GM23338 (cell line): ENCODE measurements around the gene AGPS. TPM values are rescaled to one million over a fixed set of nuclear protein-coding genes. Genes with fewer than 3 reads are reported as not detected.

Source experiments
- ATAC-seq: fragments of 200-7000 bp; cut with Tn5 transposase; 3 replicates; pipeline ENCODE4 v1.9.1; 2020
- DNase-seq: peaks from one replicate; pipeline ENCODE4 v3.0.0-alpha.2; 2015; ENCODE audit warnings: low spot score
- H2AFZ ChIP-seq: fragments of 200-600 bp; sonication (generic); 2 replicates; pipeline ENCODE4 v1.8.0; 2016; ENCODE audit warnings: antibody characterized with exemption, mild to moderate bottlenecking, moderate library complexity
- H3F3A ChIP-seq: fragments of 200-600 bp; sonication (generic); replicated peaks from 2 replicates; pipeline ENCODE4 v1.8.0; 2017; ENCODE audit warnings: antibody characterized with exemption, mixed run types, low read depth
- H3K27ac ChIP-seq: fragments of 200-600 bp; sonication (generic); 2 replicates; pipeline ENCODE4 v1.6.1; 2016; ENCODE audit warnings: low read depth
- H3K27me3 ChIP-seq: fragments of 200-600 bp; sonication (generic); 2 replicates; pipeline ENCODE4 v1.8.0; 2016; ENCODE audit warnings: mild to moderate bottlenecking, mixed run types, moderate library complexity; ENCODE audit not compliant: insufficient read depth
- H3K36me3 ChIP-seq: fragments of 200-600 bp; sonication (generic); 2 replicates; pipeline ENCODE4 v1.8.0; 2016; ENCODE audit warnings: mild to moderate bottlenecking; ENCODE audit not compliant: insufficient read depth
- H3K4me1 ChIP-seq: fragments of 200-600 bp; sonication (generic); 2 replicates; pipeline ENCODE4 v1.8.0; 2016; ENCODE audit warnings: mild to moderate bottlenecking, moderate library complexity; ENCODE audit not compliant: insufficient read depth
- H3K4me2 ChIP-seq: fragments of 200-600 bp; sonication (generic); 2 replicates; pipeline ENCODE4 v1.7.1; 2017; ENCODE audit warnings: mixed run types
- H3K4me3 ChIP-seq: fragments of 200-600 bp; sonication (generic); 2 replicates; pipeline ENCODE4 v1.6.1; 2016; ENCODE audit warnings: mixed run types
- H3K79me2 ChIP-seq: fragments of 200-600 bp; sonication (generic); replicated peaks from 2 replicates; pipeline ENCODE4 v1.8.0; 2017; ENCODE audit warnings: mild to moderate bottlenecking; ENCODE audit not compliant: insufficient read depth
- H3K9me2 ChIP-seq: fragments of 200-600 bp; sonication (generic); 2 replicates; pipeline ENCODE4 v1.8.0; 2017; ENCODE audit not compliant: insufficient read depth
- H4K20me1 ChIP-seq: fragments of 200-600 bp; sonication (generic); replicated peaks from 2 replicates; pipeline ENCODE4 v1.8.0; 2017; ENCODE audit warnings: mild to moderate bottlenecking; ENCODE audit not compliant: insufficient read depth
- H3K27ac Mint-ChIP-seq: 2 replicates; pipeline ENCODE4 v1.8.0; 2020; ENCODE audit warnings: inconsistent platforms, mild to moderate bottlenecking, moderate library complexity, mixed read lengths
- H3K27me3 Mint-ChIP-seq: 3 replicates; pipeline ENCODE4 v1.8.0; 2022; ENCODE audit warnings: low read depth, mild to moderate bottlenecking, moderate library complexity, mixed read lengths, inconsistent platforms; ENCODE audit not compliant: insufficient read depth, poor library complexity
- H3K36me3 Mint-ChIP-seq: 3 replicates; pipeline ENCODE4 v1.8.0; 2021; ENCODE audit warnings: low read depth, mild to moderate bottlenecking, inconsistent platforms, moderate library complexity, mixed read lengths
- H3K4me1 Mint-ChIP-seq: 3 replicates; pipeline ENCODE4 v1.8.0; 2020; ENCODE audit warnings: mild to moderate bottlenecking, inconsistent platforms, mixed read lengths
- H3K4me3 Mint-ChIP-seq: 3 replicates; pipeline ENCODE4 v1.8.0; 2021; ENCODE audit warnings: moderate library complexity, mild to moderate bottlenecking, inconsistent platforms, mixed read lengths
- H3K9me3 Mint-ChIP-seq: 3 replicates; pipeline ENCODE4 v1.8.0; 2020; ENCODE audit warnings: moderate library complexity, mild to moderate bottlenecking, inconsistent platforms, mixed read lengths
- CREB1 ChIP-seq: fragments of 250-450 bp; sonication (Bioruptor Pico); IDR thresholded peaks from 2 replicates; pipeline ENCODE4 v1.5.0; 2020; ENCODE audit warnings: low read depth, mild to moderate bottlenecking, moderate library complexity
- CTCF ChIP-seq, 2 experiments: fragments of 200-600 bp in 1 of 2; sonication (generic) in 1 of 2; conservative IDR thresholded peaks; 2 replicates each; pipeline versions ENCODE4 v1.5.1 to v1.6.1; 2016 to 2017; ENCODE audit warnings: antibody characterized with exemption in 2 of 2, low read depth in 2 of 2, mild to moderate bottlenecking in 2 of 2, moderate library complexity in 1 of 2
- ETS1 ChIP-seq: IDR thresholded peaks from 2 replicates; pipeline ENCODE4 v1.6.1; 2016; ENCODE audit warnings: antibody characterized with exemption
- EZH2 ChIP-seq: fragments of 200-600 bp; sonication (generic); IDR thresholded peaks from one replicate; pipeline ENCODE4 v1.8.0; 2017; ENCODE audit warnings: antibody characterized with exemption, mild to moderate bottlenecking, low read depth; ENCODE audit not compliant: unreplicated experiment
- EZH2phosphoT487 ChIP-seq: fragments of 200-600 bp; sonication (generic); IDR thresholded peaks from one replicate; pipeline ENCODE4 v1.8.1; 2018; ENCODE audit warnings: antibody characterized with exemption; ENCODE audit not compliant: unreplicated experiment
- JUNB ChIP-seq: IDR thresholded peaks from one replicate; pipeline ENCODE4 v1.6.1; 2016; ENCODE audit warnings: antibody characterized with exemption; ENCODE audit not compliant: unreplicated experiment
- NANOG ChIP-seq: IDR thresholded peaks from 2 replicates; pipeline ENCODE4 v1.6.1; 2016; ENCODE audit warnings: antibody characterized with exemption, borderline replicate concordance
- POLR2AphosphoS5 ChIP-seq: IDR thresholded peaks from 2 replicates; pipeline ENCODE4 v1.6.1; 2016; ENCODE audit warnings: antibody characterized with exemption, low read depth
- REST ChIP-seq: IDR thresholded peaks from one replicate; pipeline ENCODE4 v1.6.1; 2018; ENCODE audit warnings: antibody characterized with exemption; ENCODE audit not compliant: unreplicated experiment
- STAT1 ChIP-seq: IDR thresholded peaks from one replicate; pipeline ENCODE4 v1.6.1; 2016; ENCODE audit warnings: antibody characterized with exemption; ENCODE audit not compliant: unreplicated experiment
- ZNF331 ChIP-seq: fragments of 250-450 bp; sonication (Bioruptor Pico); IDR thresholded peaks from 2 replicates; pipeline ENCODE4 v1.5.0; 2020; ENCODE audit warnings: low read depth, mild to moderate bottlenecking, moderate library complexity
- ZNF462 ChIP-seq: fragments of 250-450 bp; sonication (Bioruptor Pico); IDR thresholded peaks from 2 replicates; pipeline ENCODE4 v1.5.0; 2020; ENCODE audit warnings: mild to moderate bottlenecking, moderate library complexity
- polyA plus RNA-seq: library from polyadenylated mRNA; unstranded; fragments of >200 nt; fragmentation: Nextera tagmentation; extraction: Ambion mirVana; gene quantifications from 2 replicates; pipeline ENCODE4 v1.2.1, GENCODE V29; 2016
- total RNA-seq: library from RNA; depleted of rRNA; stranded (reverse); fragments of >200 nt; shearing (Covaris generic); gene quantifications from 2 replicates; pipeline ENCODE4 v1.2.3, GENCODE V29; 2014

The AGPS gene
- total and polyA plus RNA-seq, 2 experiments from 2014 or later = 14.6 to 73.2 TPM

- Mint-ChIP-seq H3K4me1 (peaks cover 4% of the 10 kb centered on the region; the same call in 1 of the 3 replicates), H3K27me3 (no peaks in the 10 kb centered on the region), H3K27ac (no peak overlapping the region), H3K4me3 (no peak overlapping the region), H3K36me3 (peaks cover 22% of the 10 kb centered on the region), H3K9me3 (no peaks in the 10 kb centered on the region)
- Histone ChIP-seq H4K20me1 (no peaks in the 10 kb centered on the region), H3K4me1 (no peaks in the 10 kb centered on the region), H3K79me2 (no peaks in the 10 kb centered on the region), H3K9me2 (no peaks in the 10 kb centered on the region), H3K27me3 (no peaks in the 10 kb centered on the region), H3K36me3 (no peaks in the 10 kb centered on the region), H3F3A (no peaks in the 10 kb centered on the region), H2AFZ (no peak overlapping the region), H3K4me2 (no peak overlapping the region), H3K4me3 (no peak overlapping the region), H3K27ac (no peak overlapping the region)
- no peak for ATAC-seq
- TF ChIP-seq CREB1 (no peak), NANOG (no peak), CTCF (conservative IDR thresholded peaks at IDR 0.05; ENCODE audit: low read depth in 2 of 2) (no peak), EZH2phosphoT487 (no peak), STAT1 (no peak), ZNF462 (CRISPR knock-in tag) (no peak), REST (no peak), JUNB (no peak), ZNF331 (CRISPR knock-in tag) (no peak), POLR2AphosphoS5 (no peak), ETS1 (no peak), EZH2 (no peak)
- DNase-seq = no peak
Measured at GRCh38 chr2:177478029-177478428, 85.5 kb downstream of the AGPS start.
